IMR-90 (cell line): Measurements from ENCODE around the gene PHAX. TPM values are rescaled to one million over a fixed set of nuclear protein-coding genes. Genes with fewer than 3 reads are reported as not detected.

Experiments
- ATAC-seq: fragments of 200-7000 bp; cut with Tn5 transposase; 2 replicates; pipeline ENCODE4 v1.9.1; 2020; ENCODE audit warnings: low read depth, mild to moderate bottlenecking, moderate library complexity
- Bru-seq: library from RNA; stranded (reverse); fragments of 400-500 nt; gene quantifications from one replicate; lab custom pipeline; 2021; lab: Mats Ljungman, UMichigan
- BruChase-seq, 2 experiments: library from RNA; stranded (reverse); fragments of 400-500 nt; gene quantifications; one replicate each; lab custom pipeline; 2021; lab: Mats Ljungman, UMichigan
- BruUV-seq: library from RNA; stranded (reverse); fragments of 400-500 nt; replicated peaks from 2 replicates; lab custom pipeline; 2021; lab: Mats Ljungman, UMichigan
- CTCF ChIA-PET: fragments of 300-600 bp; formaldehyde crosslinking; extraction: SDS; loops from one replicate; lab custom pipeline; 2021; ENCODE audit warnings: antibody characterized with exemption; lab: Yijun Ruan, JAX
- POLR2A ChIA-PET: fragments of 300-600 bp; sonication (Branson Sonifier 250); formaldehyde crosslinking; loops from one replicate; lab custom pipeline; 2022; ENCODE audit warnings: antibody characterized with exemption; ENCODE audit not compliant: unreplicated experiment; lab: Charles Lee
- DNase-seq: peaks from one replicate; pipeline ENCODE4 v3.0.0; 2013
- H2AFZ ChIP-seq: replicated peaks from 2 replicates; pipeline ENCODE3; 2013; ENCODE audit warnings: low read length, mild to moderate bottlenecking; ENCODE audit not compliant: poor library complexity
- H2AK5ac ChIP-seq: 2 replicates; pipeline ENCODE4 v1.6.1; 2013; ENCODE audit warnings: low read depth, low read length, inconsistent platforms
- H2AK9ac ChIP-seq: replicated peaks from 2 replicates; pipeline ENCODE3; 2013; ENCODE audit warnings: mild to moderate bottlenecking, low read depth, low read length, moderate library complexity; ENCODE audit not compliant: poor library complexity
- H2BK120ac ChIP-seq: 2 replicates; pipeline ENCODE4 v1.6.1; 2013; ENCODE audit warnings: low read depth, low read length, inconsistent platforms
- H2BK15ac ChIP-seq: 3 replicates; pipeline ENCODE4 v1.6.1; 2013; ENCODE audit warnings: low read depth, low read length, inconsistent platforms
- H2BK20ac ChIP-seq: 2 replicates; pipeline ENCODE4 v1.6.1; 2013; ENCODE audit warnings: low read depth, mild to moderate bottlenecking, inconsistent platforms, low read length, moderate library complexity
- H2BK5ac ChIP-seq: 2 replicates; pipeline ENCODE4 v1.6.1; 2013; ENCODE audit warnings: mild to moderate bottlenecking, low read depth, low read length, inconsistent platforms; ENCODE audit not compliant: poor library complexity, severe bottlenecking
- H3K14ac ChIP-seq: replicated peaks from 2 replicates; pipeline ENCODE4 v1.6.1; 2013; ENCODE audit warnings: low read depth, low read length, inconsistent platforms
- H3K18ac ChIP-seq: 2 replicates; pipeline ENCODE4 v1.6.1; 2013; ENCODE audit warnings: low read depth, low read length, control low read depth
- H3K23ac ChIP-seq: 2 replicates; pipeline ENCODE4 v1.6.1; 2013; ENCODE audit warnings: low read depth, low read length, inconsistent platforms
- H3K27ac ChIP-seq: 2 replicates; pipeline ENCODE4 v1.5.1; 2013; ENCODE audit warnings: mild to moderate bottlenecking, control low read depth, low read length; ENCODE audit not compliant: insufficient read depth
- H3K27me3 ChIP-seq: 2 replicates; pipeline ENCODE4 v1.6.1; 2013; ENCODE audit warnings: low read length; ENCODE audit not compliant: control insufficient read depth, insufficient read depth
- H3K36me3 ChIP-seq: 2 replicates; pipeline ENCODE4 v1.6.1; 2013; ENCODE audit warnings: low read length, mixed read lengths; ENCODE audit not compliant: control insufficient read depth, insufficient read depth
- H3K4ac ChIP-seq: 2 replicates; pipeline ENCODE4 v1.6.1; 2013; ENCODE audit warnings: low read depth, low read length, inconsistent platforms
- H3K4me1 ChIP-seq: 2 replicates; pipeline ENCODE4 v1.6.1; 2013; ENCODE audit warnings: low read length, mixed read lengths; ENCODE audit not compliant: control insufficient read depth, insufficient read depth
- H3K4me2 ChIP-seq: 2 replicates; pipeline ENCODE4 v1.6.1; 2013; ENCODE audit warnings: low read depth, mild to moderate bottlenecking, control low read depth, low read length, moderate library complexity
- H3K4me3 ChIP-seq: 2 replicates; pipeline ENCODE4 v1.5.1; 2013; ENCODE audit warnings: low read depth, mild to moderate bottlenecking, control low read depth, low read length, moderate library complexity; ENCODE audit not compliant: insufficient read depth
- H3K56ac ChIP-seq: 2 replicates; pipeline ENCODE4 v1.6.1; 2013; ENCODE audit warnings: low read length, inconsistent platforms; ENCODE audit not compliant: insufficient read depth; ENCODE audit errors: extremely low read depth
- H3K79me1 ChIP-seq, 2 experiments: 2 replicates each; pipeline ENCODE4 v1.6.1; 2013; ENCODE audit warnings: low read length in 2 of 2, inconsistent platforms in 1 of 2, low read depth in 1 of 2
- H3K9ac ChIP-seq: 2 replicates; pipeline ENCODE4 v1.6.1; 2013; ENCODE audit warnings: low read depth, low read length, control low read depth
- H3K9me1 ChIP-seq: 2 replicates; pipeline ENCODE4 v1.6.1; 2013; ENCODE audit warnings: low read length, inconsistent platforms; ENCODE audit not compliant: insufficient read depth
- H3K9me3 ChIP-seq: 2 replicates; pipeline ENCODE4 v1.6.1; 2013; ENCODE audit warnings: low read length; ENCODE audit not compliant: control insufficient read depth, insufficient read depth
- H4K20me1 ChIP-seq: 2 replicates; pipeline ENCODE4 v1.6.1; 2013; ENCODE audit warnings: low read length, inconsistent platforms; ENCODE audit not compliant: insufficient read depth
- H4K5ac ChIP-seq: 2 replicates; pipeline ENCODE4 v1.6.1; 2013; ENCODE audit warnings: mild to moderate bottlenecking, low read depth, low read length, control low read depth
- H4K8ac ChIP-seq, 2 experiments: 2 replicates each; pipeline ENCODE4 v1.6.1; 2013; ENCODE audit warnings: low read depth in 2 of 2, low read length in 2 of 2, control low read depth in 1 of 2, inconsistent platforms in 1 of 2
- H4K91ac ChIP-seq: 2 replicates; pipeline ENCODE4 v1.6.1; 2013; ENCODE audit warnings: low read depth, low read length, inconsistent platforms; ENCODE audit not compliant: insufficient read depth
- CHD1 ChIP-seq: IDR thresholded peaks from 2 replicates; pipeline ENCODE4 v1.6.1; 2012; ENCODE audit warnings: low read depth, low read length, improper control_type of control experiment
- CTCF ChIP-seq: conservative IDR thresholded peaks from 2 replicates; pipeline ENCODE4 v1.5.1; 2012; ENCODE audit warnings: mild to moderate bottlenecking, low read depth, low read length, improper control_type of control experiment
- MAZ ChIP-seq: IDR thresholded peaks from 2 replicates; pipeline ENCODE4 v1.6.1; 2012; ENCODE audit warnings: low read depth, mild to moderate bottlenecking, low read length, improper control_type of control experiment, moderate library complexity, borderline replicate concordance
- MXI1 ChIP-seq: IDR thresholded peaks from 2 replicates; pipeline ENCODE4 v1.6.1; 2012; ENCODE audit warnings: low read depth, mild to moderate bottlenecking, low read length, moderate library complexity, borderline replicate concordance
- POLR2A ChIP-seq: IDR thresholded peaks from 2 replicates; pipeline ENCODE4 v1.6.1; 2012; ENCODE audit warnings: mild to moderate bottlenecking, low read depth, low read length
- RAD21 ChIP-seq: IDR thresholded peaks from 2 replicates; pipeline ENCODE4 v1.6.1; 2012; ENCODE audit warnings: low read length, improper control_type of control experiment
- RCOR1 ChIP-seq: IDR thresholded peaks from 2 replicates; pipeline ENCODE4 v1.6.1; 2012; ENCODE audit warnings: mild to moderate bottlenecking, low read length, improper control_type of control experiment; ENCODE audit not compliant: insufficient replicate concordance
- RFX5 ChIP-seq: IDR thresholded peaks from 2 replicates; pipeline ENCODE4 v1.8.0; 2012; ENCODE audit warnings: low read depth, mild to moderate bottlenecking, low read length, moderate library complexity
- SMC3 ChIP-seq: fragments of 150-350 bp; IDR thresholded peaks from 2 replicates; pipeline ENCODE4 v1.6.1; 2016; ENCODE audit warnings: low read depth, mild to moderate bottlenecking, antibody characterized with exemption, low read length, moderate library complexity
- USF2 ChIP-seq: fragments of 150-350 bp; IDR thresholded peaks from 2 replicates; pipeline ENCODE4 v1.6.1; 2017; ENCODE audit warnings: mild to moderate bottlenecking, antibody characterized with exemption, low read length, low read depth
- WGBS, 2 experiments: methylation state at CpG; one replicate each; pipeline versions ENCODE4 v1.1.5 to v1.1.7; 2013; ENCODE audit warnings: missing lambda C conversion rate in 2 of 2; ENCODE audit not compliant: insufficient read length in 1 of 2; ENCODE audit errors: extremely low coverage in 2 of 2; 5-methylcytosine and 5-hydroxymethylcytosine counted together
- dilution Hi-C: fragments of 300-500 bp; cut with HindIII; formaldehyde crosslinking; loops from one replicate; pipeline ENCODE4 v1.14.3; 2018; ENCODE audit warnings: low sequenced_read_pairs; ENCODE audit not compliant: unreplicated experiment
- in situ Hi-C: fragments of 300-500 bp; cut with MboI; formaldehyde crosslinking; loops from 3 replicates; pipeline ENCODE4 v1.14.3; 2019; ENCODE audit warnings: low sequenced_read_pairs, inconsistent platforms, mixed read lengths
- intact Hi-C: fragments of 100-400 bp; cut with micrococcal nuclease; formaldehyde crosslinking; loops from 2 replicates; pipeline ENCODE4 v1.10.0; 2022
- long read RNA-seq: library from polyadenylated mRNA; unstranded; transcript quantifications from one replicate; pipeline ENCODE4 v2.0.0, GENCODE V29; 2021; ENCODE audit not compliant: unreplicated experiment
- polyA plus RNA-seq, 3 experiments: library from polyadenylated mRNA; depleted of rRNA; stranded (reverse); fragments of >200 nt; gene quantifications; 2 replicates each; pipeline ENCODE4 v1.2.3, GENCODE V29; 2012; ENCODE audit warnings: low replicate concordance in 1 of 3
- total RNA-seq: library from RNA; depleted of rRNA; stranded (reverse); fragments of >200 nt; gene quantifications from 2 replicates; pipeline ENCODE4 v1.2.3, GENCODE V29; 2012; rRNA removed

The PHAX gene
- total RNA-seq (46.4 and 104 TPM in 2 replicates), polyA plus RNA-seq (2012; rRNA removed) (25.7 and 32.5 TPM in 2 replicates), Bru-seq, nascent RNA (percentile 82 among the genes with signal in this experiment), BruChase-seq, experiment 1, labeled RNA remaining after a 6-hour chase (percentile 77 among the genes with signal in this experiment), BruChase-seq, experiment 2, labeled RNA remaining after a 2-hour chase (percentile 83 among the genes with signal in this experiment)
- 7.7 and 10.6 TPM in 2 replicates for polyA plus RNA-seq (2012; cell fraction: cytosol; rRNA removed)
- polyA plus RNA-seq (2012; cell fraction: nucleus; rRNA removed; ENCODE audit: low replicate concordance) = 1.8 and 4.3 TPM in 2 replicates
- long read RNA-seq, full-length matches to known transcripts = 38 of 54 reads
- long read RNA-seq, partial matches to known transcripts = 5 of 54 reads
- long read RNA-seq, other reads (novel, unspliced or antisense) = 11 of 54 reads

GRCh38 chr5:126600631-126601511, at the start of gene PHAX:
Gene PHAX (plus strand): TSS chr5:126600947. CDS start chr5:126600963, 16 bp downstream.
- Histone ChIP-seq H2BK5ac (peak within 1 kb of the TSS; percentile 88), H3K27me3 (no peaks in the 10 kb centered on the region), H4K8ac (peak within 1 kb of the TSS; percentile 91 to 99), H2BK120ac (peak within 1 kb of the TSS; percentile 78), H3K27ac (peak within 1 kb of the TSS; percentile 94), H3K56ac (peak within 1 kb of the TSS; percentile 85; the same call in 1 of the 2 replicates), H3K23ac (peak within 1 kb of the TSS; percentile 91), H4K20me1 (peaks cover 4% of the 10 kb centered on the region; the same call in 1 of the 2 replicates), H2BK15ac (peak within 1 kb of the TSS; percentile 69; the same call in 2 of the 3 replicates), H4K91ac (peak within 1 kb of the TSS; percentile 91), H4K5ac (peak within 1 kb of the TSS; percentile 96), H2AFZ (peak within 1 kb of the TSS; percentile 100), H3K14ac (peak within 1 kb of the TSS; percentile 97), H3K79me1 (peaks cover 11 to 24% of the 10 kb centered on the region in 2 experiments; a peak in 3 of 4 replicates), H3K9ac (peak within 1 kb of the TSS; percentile 94), H3K4me1 (peaks cover 4% of the 10 kb centered on the region), H3K4me2 (peak within 1 kb of the TSS; percentile 94), H3K4me3 (peak within 1 kb of the TSS; percentile 94), H2BK20ac (peak within 1 kb of the TSS; percentile 76; the same call in 1 of the 2 replicates), H3K4ac (peak within 1 kb of the TSS; percentile 99), H2AK5ac (peak within 1 kb of the TSS; percentile 86), H3K18ac (peak within 1 kb of the TSS; percentile 72), H3K36me3 (peaks cover 13% of the 10 kb centered on the region), H2AK9ac (peak within 1 kb of the TSS; percentile 93), H3K9me3 (no peaks in the 10 kb centered on the region), H3K9me1 (peaks cover 3% of the 10 kb centered on the region; the same call in 1 of the 2 replicates)
- ATAC-seq = peak; percentile 98
- no peak for TF ChIP-seq RCOR1
- TF ChIP-seq POLR2A = peak; percentile 40; the same call in 1 of the 2 replicates
- TF ChIP-seq USF2 = no peak
- no peak for TF ChIP-seq RFX5
- TF ChIP-seq MXI1 = peak; percentile 51; the same call in 1 of the 2 replicates
- peak; percentile 46 for TF ChIP-seq SMC3
- peak; percentile 60; the same call in 1 of the 2 replicates for TF ChIP-seq CHD1
- peak; percentile 92 for TF ChIP-seq CTCF
- peak; percentile 38 for TF ChIP-seq RAD21
- peak; percentile 68; the same call in 1 of the 2 replicates for TF ChIP-seq MAZ
- dilution Hi-C loops (no loop called here), intact Hi-C loops (loop anchor here (1.0 to 2.0 kb wide), 2 partner anchors 202 to 262 kb away; no protein-coding TSS in a partner anchor), in situ Hi-C loops (no loop called here)
- peak; percentile 76 for DNase-seq
- CTCF ChIA-PET = interaction anchor here (0.7 to 1.6 kb wide), 3 partner anchors 13 to 259 kb away, joined by 4 to 5 read pairs (median 5); no protein-coding TSS in a partner anchor
- WGBS, 2 experiments = 4% methylated on average over 23 of the region's 79 CpGs; no CpG with 5 or more reads in 1 of the 2 experiments
- no TSS peak for BruUV-seq
- POLR2A ChIA-PET = no interaction called here
